CD4-positive, alpha-beta T cell treated with Interferon alpha-2 for 1 hour (primary cell): ENCODE data around the gene ANKRD33.
A peak's percentile ranks its signal among the peaks of the same experiment; 100 is the strongest.

Experiments
- DNase-seq, 2 donors: peaks; one replicate each; pipeline ENCODE4 v3.0.0-alpha.2; 2020 to 2022

The ANKRD33 gene

GRCh38 chr12:51862947-51863346 lies 25.0 kb upstream of the ANKRD33 start:
- DNase-seq: no peak

GRCh38 chr12:51863363-51863932 lies 24.5 kb upstream of the ANKRD33 start:
- no peak for DNase-seq

- no peak for DNase-seq
These were observed 23.7 kb upstream of the ANKRD33 start for GRCh38 chr12:51863933-51864832.

- DNase-seq: no peak
These were observed 22.9 kb upstream of the ANKRD33 start for GRCh38 chr12:51864833-51865670.

- DNase-seq: no peak
These were observed 22.1 kb upstream of the ANKRD33 start for GRCh38 chr12:51865757-51866270.

- no peak for DNase-seq
These were observed 21.6 kb upstream of the ANKRD33 start for GRCh38 chr12:51866324-51866723.

- DNase-seq: no peak
These were observed 21.1 kb upstream of the ANKRD33 start for GRCh38 chr12:51866762-51867161.

- DNase-seq: no peak
These were observed 20.5 kb upstream of the ANKRD33 start for GRCh38 chr12:51867371-51867770.

GRCh38 chr12:51867796-51868428 lies 20.0 kb upstream of the ANKRD33 start:
- DNase-seq: no peak

- no peak for DNase-seq
These were observed 18.9 kb upstream of the ANKRD33 start for GRCh38 chr12:51868821-51869495.

GRCh38 chr12:51869496-51869865 lies 18.4 kb upstream of the ANKRD33 start:
- DNase-seq: no peak

GRCh38 chr12:51869931-51870330 lies 18.0 kb upstream of the ANKRD33 start:
- no peak for DNase-seq

GRCh38 chr12:51870504-51870903 lies 17.4 kb upstream of the ANKRD33 start:
- DNase-seq: no peak

GRCh38 chr12:51871126-51871525 lies 16.8 kb upstream of the ANKRD33 start:
- peak in 1 of 2 donors; percentile 28 for DNase-seq

GRCh38 chr12:51871918-51872688 lies 15.8 kb upstream of the ANKRD33 start:
- no peak for DNase-seq

GRCh38 chr12:51872689-51872981 lies 15.3 kb upstream of the ANKRD33 start:
- no peak for DNase-seq

- no peak for DNase-seq
These were observed 14.5 kb upstream of the ANKRD33 start for GRCh38 chr12:51873251-51873994.

- no peak for DNase-seq
These were observed 13.9 kb upstream of the ANKRD33 start for GRCh38 chr12:51874000-51874399.

GRCh38 chr12:51874486-51874885 lies 13.4 kb upstream of the ANKRD33 start:
- no peak for DNase-seq

- DNase-seq: no peak
These were observed 8.8 kb upstream of the ANKRD33 start for GRCh38 chr12:51879102-51879501.

GRCh38 chr12:51883295-51883694 lies 4.6 kb upstream of the ANKRD33 start:
- no peak for DNase-seq
